Activated T-cell treated with anti-CD3 and anti-CD28 coated beads, Interleukin-2, amount 50 U/mL, for 72 hours (primary cell): ENCODE data around the gene GRM7. TPM values are rescaled to one million over a fixed set of nuclear protein-coding genes. Genes with fewer than 3 reads are reported as not detected.
A peak's percentile ranks its signal among the peaks of the same experiment; 100 is the strongest.

Experiments
- ATAC-seq, 2 donors: fragments of 150-1000 bp; cut with Tn5 transposase; replicated peaks in 1 of 2; 2 replicates each; pipeline ENCODE4 v1.10.0; 2021; ENCODE audit warnings: moderate library complexity in 2 of 2, mild to moderate bottlenecking in 1 of 2
- DNase-seq, 2 donors: peaks; one replicate each; pipeline ENCODE4 v3.0.0; 2021 to 2022; ENCODE audit warnings: mixed read lengths in 1 of 2
- H3K27ac Mint-ChIP-seq: one replicate; pipeline ENCODE4 v1.8.0; 2022; ENCODE audit warnings: mild to moderate bottlenecking, moderate library complexity, mixed read lengths
- H3K27me3 Mint-ChIP-seq: one replicate; pipeline ENCODE4 v1.8.0; 2022; ENCODE audit warnings: low read depth, mixed read lengths
- H3K36me3 Mint-ChIP-seq, 2 donors: one replicate each; pipeline ENCODE4 v1.8.0; 2022; ENCODE audit warnings: mixed read lengths in 2 of 2, mild to moderate bottlenecking in 1 of 2; ENCODE audit not compliant: insufficient read depth in 2 of 2
- H3K4me1 Mint-ChIP-seq: one replicate; pipeline ENCODE4 v1.8.0; 2022; ENCODE audit warnings: low read depth, mixed read lengths
- H3K4me3 Mint-ChIP-seq, 2 donors: one replicate each; pipeline ENCODE4 v1.8.0; 2022; ENCODE audit warnings: mild to moderate bottlenecking in 2 of 2, mixed read lengths in 2 of 2, moderate library complexity in 2 of 2
- H3K9me3 Mint-ChIP-seq, 2 donors: one replicate each; pipeline ENCODE4 v1.8.0; 2022; ENCODE audit warnings: mixed read lengths in 2 of 2
- total RNA-seq, 2 donors: library from RNA; stranded (reverse); gene quantifications; one replicate each; pipeline ENCODE4 v1.2.3, GENCODE V29; 2022

The GRM7 gene
- total RNA-seq, 2 donors from 2014 or later, result not detected

- Mint-ChIP-seq H3K4me3 (no peak overlapping the region), H3K9me3 (peaks cover 2 to 3% of the 10 kb centered on the region in 2 donors), H3K36me3 (no peaks in the 10 kb centered on the region), H3K4me1 (peaks cover 6% of the 10 kb centered on the region), H3K27ac (no peak overlapping the region), H3K27me3 (no peaks in the 10 kb centered on the region)
- DNase-seq, result no peak
- ATAC-seq, result peak in 1 of 2 donors; percentile 25
Observed at GRCh38 chr3:7710284-7710683, 849.4 kb downstream of the GRM7 start.

DNA sequence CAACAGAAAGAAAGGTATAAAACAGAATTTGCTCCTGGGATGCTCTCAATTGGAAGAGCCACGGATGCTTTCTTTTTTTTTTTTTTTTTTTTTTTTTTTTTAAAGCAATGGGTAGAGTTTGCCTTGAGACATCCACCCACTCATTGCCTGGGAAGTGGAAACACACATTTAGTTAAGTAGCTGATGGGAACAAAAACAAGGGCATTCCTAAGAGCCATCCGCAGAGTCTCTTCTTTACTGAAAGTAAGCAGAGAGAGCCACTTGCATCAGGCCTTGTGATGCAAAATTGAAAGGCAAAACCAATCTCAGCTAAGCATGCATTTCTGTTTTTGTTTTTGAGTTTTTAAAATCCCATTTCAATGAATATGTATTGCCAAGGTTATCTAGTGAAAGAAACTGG lies 852.8 kb downstream of the GRM7 start:
- H3K36me3 Mint-ChIP-seq, result no peaks in the 10 kb centered on the region
- DNase-seq (no peak), ATAC-seq (no peak)
- H3K27me3 Mint-ChIP-seq, result peaks cover 9% of the 10 kb centered on the region
- H3K4me1 Mint-ChIP-seq, result no peaks in the 10 kb centered on the region
- H3K9me3 Mint-ChIP-seq, result peaks cover 2% of the 10 kb centered on the region in 2 donors
- no peak overlapping the region for H3K4me3 Mint-ChIP-seq
- no peak overlapping the region for H3K27ac Mint-ChIP-seq

GRCh38 chr3:7720649-7721297 lies 859.9 kb downstream of the GRM7 start:
- Mint-ChIP-seq H3K27me3 (peaks cover 7% of the 10 kb centered on the region), H3K4me3 (no peak overlapping the region), H3K36me3 (no peaks in the 10 kb centered on the region), H3K27ac (no peak overlapping the region), H3K9me3 (no peaks in the 10 kb centered on the region), H3K4me1 (no peaks in the 10 kb centered on the region)
- ATAC-seq (no peak), DNase-seq (no peak)

DNA sequence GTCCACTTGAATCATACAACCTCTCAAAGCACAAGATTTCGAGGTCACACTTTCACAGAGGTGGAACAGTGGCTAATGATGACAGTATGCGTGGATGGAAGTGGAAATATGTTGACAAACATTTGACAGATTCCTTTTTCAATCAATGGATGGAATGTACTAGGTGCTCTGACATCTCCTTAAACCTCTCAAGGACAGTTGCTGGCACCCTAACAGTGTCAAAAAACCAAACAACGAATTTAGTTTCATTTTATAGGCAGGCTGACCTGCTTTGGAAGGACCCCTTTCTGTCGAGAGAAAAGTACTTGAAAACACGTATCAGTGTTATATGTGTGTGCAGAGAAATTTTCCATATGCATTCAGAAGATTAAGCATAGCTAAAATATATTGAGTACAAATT lies 861.0 kb downstream of the GRM7 start:
- no peaks in the 10 kb centered on the region for H3K9me3 Mint-ChIP-seq
- H3K27ac Mint-ChIP-seq, result no peak overlapping the region
- ATAC-seq (no peak), DNase-seq (no peak)
- H3K4me1 Mint-ChIP-seq, result no peaks in the 10 kb centered on the region
- no peaks in the 10 kb centered on the region for H3K36me3 Mint-ChIP-seq
- no peaks in the 10 kb centered on the region for H3K27me3 Mint-ChIP-seq
- no peak overlapping the region for H3K4me3 Mint-ChIP-seq

DNA sequence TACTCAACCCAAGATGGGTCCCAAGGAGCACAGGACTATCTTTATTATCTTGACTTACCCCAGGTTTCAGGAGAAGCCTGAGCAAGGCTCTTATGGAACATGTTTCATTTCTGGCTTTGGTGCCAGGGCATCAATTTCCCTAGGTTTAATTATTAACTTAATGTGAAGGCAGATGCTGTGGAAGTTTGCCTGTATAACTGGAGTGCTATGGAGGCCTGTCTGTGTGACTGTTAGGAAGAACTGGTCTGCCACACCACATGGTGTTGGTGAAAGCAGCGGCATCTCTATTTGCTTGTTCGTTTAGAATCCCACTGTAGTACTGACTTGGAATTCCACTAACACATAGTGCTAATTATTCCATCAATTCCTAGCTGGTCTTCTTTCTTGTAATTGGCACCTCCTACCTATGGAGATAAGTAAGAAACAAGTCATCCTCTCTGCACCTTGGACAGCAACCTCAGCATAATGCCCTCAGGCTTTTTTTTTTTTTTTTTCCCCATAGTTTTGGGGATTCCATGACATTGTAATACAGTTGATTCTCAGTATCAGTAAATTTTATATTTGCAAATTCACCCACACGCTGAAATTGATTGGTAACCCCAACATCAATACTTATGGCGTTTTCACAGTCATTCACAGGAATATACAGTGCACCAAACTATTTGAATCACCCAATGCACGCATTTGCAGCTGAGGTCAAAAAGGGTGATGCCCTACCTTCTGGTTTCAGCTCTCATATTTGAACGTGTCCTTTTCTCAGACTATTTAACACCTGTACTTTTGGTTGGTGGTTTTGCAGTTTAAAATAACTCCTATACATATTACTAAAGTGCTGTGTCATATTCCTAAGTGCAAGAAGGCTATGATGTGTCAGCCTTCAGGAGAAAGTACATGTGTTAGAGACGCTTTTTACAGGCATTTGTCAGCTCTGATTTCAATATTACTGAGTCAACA lies 867.9 kb downstream of the GRM7 start:
- H3K36me3 Mint-ChIP-seq, result no peaks in the 10 kb centered on the region
- no peaks in the 10 kb centered on the region for H3K9me3 Mint-ChIP-seq
- no peak overlapping the region for H3K4me3 Mint-ChIP-seq
- no peak for ATAC-seq
- H3K27me3 Mint-ChIP-seq, result no peaks in the 10 kb centered on the region
- no peak for DNase-seq
- no peak overlapping the region for H3K27ac Mint-ChIP-seq
- H3K4me1 Mint-ChIP-seq, result no peaks in the 10 kb centered on the region

- Mint-ChIP-seq H3K36me3 (no peaks in the 10 kb centered on the region), H3K27me3 (no peaks in the 10 kb centered on the region), H3K27ac (no peak overlapping the region), H3K4me1 (no peaks in the 10 kb centered on the region), H3K9me3 (no peaks in the 10 kb centered on the region), H3K4me3 (no peak overlapping the region)
- no peak for ATAC-seq
- no peak for DNase-seq
Observed at GRCh38 chr3:7733933-7734332, 873.0 kb downstream of the GRM7 start.

- Mint-ChIP-seq H3K4me1 (no peaks in the 10 kb centered on the region), H3K27ac (no peak overlapping the region), H3K4me3 (no peak overlapping the region), H3K27me3 (no peaks in the 10 kb centered on the region), H3K9me3 (no peaks in the 10 kb centered on the region), H3K36me3 (no peaks in the 10 kb centered on the region)
- no peak for ATAC-seq
- DNase-seq, result no peak
Observed at GRCh38 chr3:7734456-7734855, 873.5 kb downstream of the GRM7 start.

GRCh38 chr3:7737263-7737662 lies 876.3 kb downstream of the GRM7 start:
- no peak for DNase-seq
- Mint-ChIP-seq H3K9me3 (no peaks in the 10 kb centered on the region), H3K4me1 (no peaks in the 10 kb centered on the region), H3K27ac (no peak overlapping the region), H3K27me3 (no peaks in the 10 kb centered on the region), H3K36me3 (no peaks in the 10 kb centered on the region), H3K4me3 (no peak overlapping the region)
- no peak for ATAC-seq

GRCh38 chr3:7739754-7740153 lies 878.8 kb downstream of the GRM7 start:
- no peaks in the 10 kb centered on the region for H3K27me3 Mint-ChIP-seq
- no peaks in the 10 kb centered on the region for H3K4me1 Mint-ChIP-seq
- H3K9me3 Mint-ChIP-seq, result no peaks in the 10 kb centered on the region
- no peak overlapping the region for H3K27ac Mint-ChIP-seq
- no peak overlapping the region for H3K4me3 Mint-ChIP-seq
- no peaks in the 10 kb centered on the region for H3K36me3 Mint-ChIP-seq
- DNase-seq (no peak), ATAC-seq (no peak)

DNA sequence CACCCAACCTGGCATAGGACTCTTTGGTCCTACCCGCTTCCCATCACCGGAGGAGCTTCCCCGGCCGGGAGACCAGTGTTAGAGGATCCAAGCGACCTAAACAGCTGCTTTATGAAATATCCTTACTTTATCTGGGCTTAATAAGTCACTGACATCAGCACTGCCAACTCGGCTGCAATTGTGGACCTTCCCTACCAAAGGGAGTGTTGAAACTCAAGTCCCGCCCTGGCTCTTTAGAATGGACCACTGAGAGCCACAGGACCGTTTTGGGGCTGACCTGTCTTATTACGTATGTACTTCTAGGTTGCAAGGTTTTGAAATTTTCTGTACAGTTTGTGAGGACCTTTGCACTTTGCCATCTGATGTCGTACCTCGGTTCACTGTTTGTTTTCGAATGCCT lies 879.5 kb downstream of the GRM7 start:
- Mint-ChIP-seq H3K4me3 (no peak overlapping the region), H3K27me3 (no peaks in the 10 kb centered on the region), H3K9me3 (no peaks in the 10 kb centered on the region), H3K36me3 (no peaks in the 10 kb centered on the region), H3K27ac (no peak overlapping the region), H3K4me1 (no peaks in the 10 kb centered on the region)
- ATAC-seq (no peak), DNase-seq (no peak)

GRCh38 chr3:7744850-7745249 lies 883.9 kb downstream of the GRM7 start:
- no peak overlapping the region for H3K27ac Mint-ChIP-seq
- DNase-seq (no peak), ATAC-seq (no peak)
- H3K4me1 Mint-ChIP-seq, result no peaks in the 10 kb centered on the region
- peaks cover 0 to 2% of the 10 kb centered on the region in 2 donors for H3K36me3 Mint-ChIP-seq
- H3K27me3 Mint-ChIP-seq, result no peaks in the 10 kb centered on the region
- no peak overlapping the region for H3K4me3 Mint-ChIP-seq
- H3K9me3 Mint-ChIP-seq, result no peaks in the 10 kb centered on the region

DNA sequence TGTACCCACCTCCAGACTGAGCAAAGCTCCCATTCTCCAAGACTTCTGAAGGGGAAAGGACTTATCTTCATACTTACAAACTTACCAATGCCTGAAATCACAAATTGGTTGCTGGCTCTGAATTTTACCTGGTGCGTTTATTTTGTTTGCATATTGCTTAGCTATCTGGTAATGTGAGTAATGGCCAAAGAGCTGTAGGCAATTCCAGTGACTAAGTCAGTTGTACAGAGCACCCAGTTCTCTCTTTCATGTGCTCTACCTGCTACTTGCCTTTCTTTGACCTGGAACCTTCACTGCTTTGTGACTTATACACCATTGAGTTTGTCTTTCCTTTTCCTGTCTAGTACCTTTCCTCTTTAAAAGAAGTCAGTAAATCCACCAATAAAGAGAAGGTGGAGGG lies 884.8 kb downstream of the GRM7 start:
- Mint-ChIP-seq H3K27ac (no peak overlapping the region), H3K36me3 (peaks cover 0 to 2% of the 10 kb centered on the region in 2 donors), H3K9me3 (no peaks in the 10 kb centered on the region), H3K27me3 (no peaks in the 10 kb centered on the region), H3K4me3 (no peak overlapping the region), H3K4me1 (no peaks in the 10 kb centered on the region)
- ATAC-seq, result no peak
- no peak for DNase-seq

DNA sequence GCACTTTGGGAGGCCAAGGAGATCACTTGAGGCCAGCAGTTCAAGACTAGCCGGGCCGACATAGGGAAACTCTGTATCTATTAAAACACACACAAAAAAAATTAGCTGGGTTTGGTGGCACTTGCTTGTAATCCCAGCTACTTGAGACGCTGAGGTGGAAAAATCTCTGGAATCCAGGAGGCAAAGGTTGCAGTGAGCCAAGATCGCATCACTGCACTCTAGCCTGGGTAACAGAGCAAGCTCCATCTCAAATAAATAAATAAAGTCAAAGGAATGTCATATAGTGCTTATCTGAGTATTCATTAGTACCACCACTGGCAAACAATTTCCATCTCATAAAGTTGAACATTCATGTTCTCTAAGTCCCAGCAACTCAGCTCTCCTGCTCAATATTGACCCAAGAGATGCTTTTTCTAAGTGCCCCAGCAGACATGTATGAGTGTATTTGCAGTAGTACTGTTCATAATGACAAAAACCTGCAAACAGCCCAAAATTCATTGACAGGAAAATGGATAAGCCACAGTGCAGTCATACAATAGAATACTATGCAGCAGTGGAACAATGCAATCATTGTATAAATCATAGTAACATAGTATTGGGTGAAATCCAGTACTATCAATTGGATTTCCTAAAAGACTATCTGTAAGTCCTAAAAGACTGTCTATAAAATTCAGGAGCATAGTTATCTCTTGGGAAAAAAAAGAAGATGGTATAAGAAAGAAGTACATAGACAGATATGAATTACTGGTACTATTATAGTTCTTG lies 889.2 kb downstream of the GRM7 start:
- Mint-ChIP-seq H3K27ac (no peak overlapping the region), H3K9me3 (no peaks in the 10 kb centered on the region), H3K4me3 (no peak overlapping the region), H3K27me3 (no peaks in the 10 kb centered on the region), H3K36me3 (peaks cover 0 to 2% of the 10 kb centered on the region in 2 donors), H3K4me1 (no peaks in the 10 kb centered on the region)
- DNase-seq, result no peak
- no peak for ATAC-seq
